ENCODE measurements around the gene M1AP. TPM values are rescaled to one million over a fixed set of nuclear protein-coding genes. Genes with fewer than 3 reads are reported as not detected.
A peak's percentile ranks its signal among the peaks of the same experiment; 100 is the strongest.

M1AP gene
- total RNA-seq, 4 donors from 2014 or later: 0.20 TPM; not detected in 3

DNA sequence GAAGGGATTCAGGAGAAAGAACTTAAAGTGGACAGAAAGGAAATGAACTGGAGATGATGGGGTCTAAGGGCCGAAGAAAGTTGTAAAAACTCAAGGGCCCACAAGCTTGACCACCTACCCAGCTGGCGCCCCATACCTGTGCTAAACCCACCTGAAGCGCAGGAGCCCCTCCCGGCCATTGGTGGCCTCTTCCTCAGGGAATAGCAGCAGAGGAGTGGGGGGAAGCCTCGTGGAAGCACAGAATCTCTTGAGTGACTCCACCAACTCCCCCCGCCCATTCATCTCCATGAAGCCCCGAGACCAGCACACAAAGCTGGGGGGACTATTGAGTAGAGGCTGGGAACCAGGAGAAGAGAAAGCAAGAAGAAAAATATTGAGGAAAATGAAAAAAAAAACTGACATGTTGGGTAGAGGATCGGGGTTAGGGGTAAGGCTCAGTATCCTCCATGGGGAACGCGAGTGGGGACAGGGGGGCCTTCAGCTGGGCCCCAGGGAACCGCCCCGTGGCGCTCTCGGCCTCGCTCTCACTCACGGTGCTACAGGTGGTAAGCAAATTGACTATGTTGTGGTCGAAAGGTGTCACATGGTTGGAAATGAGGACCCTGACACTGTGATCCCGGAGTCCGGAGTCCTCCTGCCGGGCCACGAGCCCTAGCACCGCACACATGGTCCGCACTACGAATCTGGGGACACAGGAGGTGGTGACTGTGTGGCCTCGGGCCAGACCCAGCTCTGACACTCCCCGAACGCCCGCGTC lies 119.4 kb downstream of the M1AP start:
- Histone ChIP-seq H3K36me3 (peaks cover 0 to 48% of the 10 kb centered on the region in 2 donors), H3K4me3 (peak overlapping the region; percentile 80 to 100 (median 93)), H3K9me3 (no peaks in the 10 kb centered on the region), H3K27ac (peak overlapping the region; percentile 84 to 94 (median 89)), H3K4me1 (peaks cover 19 to 28% of the 10 kb centered on the region in 2 donors), H3K27me3 (no peaks in the 10 kb centered on the region)
- ATAC-seq (peak; percentile 39 to 47), DNase-seq (peak in 1 of 2 donors; percentile 40)
- in situ Hi-C loops (cut with MboI; ENCODE audit: low sequenced_read_pairs in 4 of 4) (loop anchor here in 1 of 4 donors (25.0 kb wide), 1 partner anchor 1291 kb away; the partner anchor contains the start of genes CCT7 and PRADC1), intact Hi-C loops (cut with DNase I; ENCODE audit: low total_unique reads) (loop anchor here (1.0 to 10.0 kb wide), 5 partner anchors 21 to 791 kb away; partner anchors contain the start of genes CCDC142, HK2, INO80B and PCGF1)
- TF ChIP-seq, protein P1, sequence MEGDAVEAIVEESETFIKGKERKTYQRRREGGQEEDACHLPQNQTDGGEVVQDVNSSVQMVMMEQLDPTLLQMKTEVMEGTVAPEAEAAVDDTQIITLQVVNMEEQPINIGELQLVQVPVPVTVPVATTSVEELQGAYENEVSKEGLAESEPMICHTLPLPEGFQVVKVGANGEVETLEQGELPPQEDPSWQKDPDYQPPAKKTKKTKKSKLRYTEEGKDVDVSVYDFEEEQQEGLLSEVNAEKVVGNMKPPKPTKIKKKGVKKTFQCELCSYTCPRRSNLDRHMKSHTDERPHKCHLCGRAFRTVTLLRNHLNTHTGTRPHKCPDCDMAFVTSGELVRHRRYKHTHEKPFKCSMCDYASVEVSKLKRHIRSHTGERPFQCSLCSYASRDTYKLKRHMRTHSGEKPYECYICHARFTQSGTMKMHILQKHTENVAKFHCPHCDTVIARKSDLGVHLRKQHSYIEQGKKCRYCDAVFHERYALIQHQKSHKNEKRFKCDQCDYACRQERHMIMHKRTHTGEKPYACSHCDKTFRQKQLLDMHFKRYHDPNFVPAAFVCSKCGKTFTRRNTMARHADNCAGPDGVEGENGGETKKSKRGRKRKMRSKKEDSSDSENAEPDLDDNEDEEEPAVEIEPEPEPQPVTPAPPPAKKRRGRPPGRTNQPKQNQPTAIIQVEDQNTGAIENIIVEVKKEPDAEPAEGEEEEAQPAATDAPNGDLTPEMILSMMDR (IDR thresholded peaks at IDR 0.05 in 4 of 5, conservative IDR thresholded peaks at IDR 0.05 in 1 of 5): no peak
- TF ChIP-seq POLR2A (IDR thresholded peaks at IDR 0.05): no peak

DNA sequence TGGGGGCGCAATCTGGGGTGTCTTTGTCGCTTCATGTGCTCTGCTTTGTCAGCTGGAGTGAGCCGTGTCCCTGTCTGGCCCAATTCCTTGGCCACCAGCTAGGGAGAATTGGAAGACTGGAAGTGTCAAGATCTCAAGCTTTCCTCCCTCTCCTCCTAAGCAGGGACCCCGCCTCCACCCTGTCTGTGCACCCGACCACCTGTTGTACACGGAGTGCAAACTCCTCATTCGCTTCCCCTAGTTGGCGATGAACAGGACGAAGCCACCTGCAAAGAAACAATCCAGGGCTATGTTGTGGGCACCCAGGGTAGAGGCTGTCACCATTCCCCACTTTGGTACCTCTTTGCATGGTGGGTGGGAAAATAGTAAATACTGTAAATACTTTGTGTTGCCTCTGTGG lies 120.4 kb downstream of the M1AP start:
- no peaks in the 10 kb centered on the region for H3K9me3 ChIP-seq
- no peak for DNase-seq
- no peak for TF ChIP-seq POLR2A (IDR thresholded peaks at IDR 0.05)
- peak overlapping the region in 1 of 4 donors; percentile 7 for H3K4me3 ChIP-seq
- no peak for ATAC-seq
- peaks cover 19 to 28% of the 10 kb centered on the region in 2 donors for H3K4me1 ChIP-seq
- H3K27ac ChIP-seq: no peak overlapping the region
- intact Hi-C loops (cut with DNase I; ENCODE audit: low total_unique reads) (loop anchor here (10.0 kb wide), 1 partner anchor 307 kb away; the partner anchor contains the start of gene HK2), in situ Hi-C loops (cut with MboI; ENCODE audit: low sequenced_read_pairs in 4 of 4) (loop anchor here in 1 of 4 donors (25.0 kb wide), 1 partner anchor 1290 kb away; the partner anchor contains the start of genes CCT7 and PRADC1)
- H3K36me3 ChIP-seq: peaks cover 0 to 43% of the 10 kb centered on the region in 2 donors
- H3K27me3 ChIP-seq: no peaks in the 10 kb centered on the region

DNA sequence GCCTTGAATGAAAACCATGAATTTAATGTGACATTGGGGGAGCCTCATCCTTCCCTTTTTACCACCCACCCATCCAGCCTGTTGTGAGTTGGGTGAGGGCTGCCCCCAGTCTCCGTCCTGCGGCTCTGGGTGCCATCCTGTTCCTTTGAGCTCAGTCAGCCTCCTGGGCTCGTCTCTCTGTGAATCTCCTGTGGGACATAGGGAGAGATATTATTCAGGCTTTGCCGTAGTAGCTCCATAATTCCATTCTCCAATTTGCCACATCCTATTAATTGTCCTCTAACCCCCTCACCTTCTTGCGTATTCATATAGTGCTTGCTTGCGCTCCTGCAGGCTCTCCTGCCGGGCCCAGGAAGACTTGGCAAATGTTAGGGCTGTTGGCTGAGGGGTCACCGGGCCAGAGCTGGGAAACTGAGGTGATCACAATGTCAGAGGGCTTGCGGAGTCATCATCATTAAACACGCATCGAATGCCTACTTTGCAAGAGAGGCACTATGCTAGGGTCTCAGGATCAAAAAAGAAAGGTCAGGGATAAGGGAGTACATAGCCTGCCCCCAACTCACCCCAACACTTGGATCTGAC lies 121.4 kb downstream of the M1AP start:
- H3K27me3 ChIP-seq: no peaks in the 10 kb centered on the region
- ATAC-seq: no peak
- H3K36me3 ChIP-seq: peaks cover 0 to 33% of the 10 kb centered on the region in 2 donors
- in situ Hi-C loops (cut with MboI; ENCODE audit: low sequenced_read_pairs in 4 of 4): loop anchor here in 1 of 4 donors (25.0 kb wide), 1 partner anchor 1289 kb away; the partner anchor contains the start of genes CCT7 and PRADC1
- H3K4me1 ChIP-seq: peaks cover 19 to 28% of the 10 kb centered on the region in 2 donors
- no peak overlapping the region for H3K27ac ChIP-seq
- intact Hi-C loops (cut with DNase I; ENCODE audit: low total_unique reads): loop anchor here (10.0 kb wide), 1 partner anchor 308 kb away; the partner anchor contains the start of gene HK2
- no peak for DNase-seq
- TF ChIP-seq, protein P1 (IDR thresholded peaks at IDR 0.05 in 4 of 5, conservative IDR thresholded peaks at IDR 0.05 in 1 of 5): no peak
- TF ChIP-seq POLR2A (IDR thresholded peaks at IDR 0.05): no peak
- no peaks in the 10 kb centered on the region for H3K9me3 ChIP-seq
- H3K4me3 ChIP-seq: no peak overlapping the region

DNA sequence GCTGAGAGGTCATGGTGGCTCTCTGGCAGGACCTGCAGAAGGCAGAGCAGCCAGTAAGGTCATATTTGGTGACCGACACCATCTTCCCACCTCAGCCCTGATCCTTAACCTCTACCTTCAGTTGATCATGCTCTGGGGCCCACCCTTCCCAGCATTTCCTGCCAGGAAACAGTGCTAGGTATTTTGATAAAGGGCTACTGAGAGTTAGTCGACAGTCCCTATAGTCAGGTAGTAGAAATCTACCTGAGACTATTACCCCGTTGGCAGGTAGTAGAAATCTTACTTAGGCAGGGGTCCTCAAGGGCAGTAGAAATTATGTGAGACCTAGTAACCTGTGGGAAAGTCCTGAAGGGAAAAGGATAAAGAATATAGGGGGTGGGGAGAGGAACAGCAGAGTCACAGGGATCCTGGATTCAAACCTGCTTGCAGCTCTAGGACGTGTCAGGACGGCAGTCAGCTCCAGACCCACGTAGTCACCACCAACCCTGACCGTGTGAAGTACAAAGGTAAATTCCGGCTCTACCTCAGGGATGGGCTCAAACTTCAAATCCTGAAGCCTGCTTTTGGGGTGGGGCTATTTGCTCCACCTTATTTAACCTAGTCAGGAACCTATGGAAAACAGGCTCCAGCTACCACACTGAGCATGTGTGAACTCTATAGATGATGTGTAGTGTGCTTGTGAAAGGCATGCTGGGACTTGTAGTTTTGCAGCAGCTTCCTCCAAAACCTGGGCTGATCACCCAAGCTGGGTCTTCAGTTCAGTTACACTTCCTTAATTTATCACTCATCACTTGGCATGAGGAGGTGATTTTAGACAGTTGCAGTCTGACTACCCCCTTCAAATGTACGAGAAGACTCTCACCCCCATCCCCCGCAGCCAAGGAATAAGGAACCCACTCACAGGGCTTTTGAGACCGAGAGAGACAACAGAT lies 122.1 kb downstream of the M1AP start, which contains the start of gene DQX1:
Gene DQX1 (minus strand): TSS at position 515 of the 932 bp plus-strand sequence. CDS start 502 bp downstream, at position 13.
- intact Hi-C loops (cut with DNase I; ENCODE audit: low total_unique reads) (loop anchor here (10.0 kb wide), 1 partner anchor 309 kb away; the partner anchor contains the start of gene HK2), in situ Hi-C loops (cut with MboI; ENCODE audit: low sequenced_read_pairs in 4 of 4) (loop anchor here in 1 of 4 donors (25.0 kb wide), 1 partner anchor 1289 kb away; the partner anchor contains the start of genes CCT7 and PRADC1)
- ATAC-seq: no peak
- peaks cover 0 to under 1% (median 0%) of the 10 kb centered on the region in 3 donors for H3K27me3 ChIP-seq
- peaks cover 14 to 25% of the 10 kb centered on the region in 2 donors for H3K4me1 ChIP-seq
- no peak for DNase-seq
- H3K36me3 ChIP-seq: peaks cover 0 to 29% of the 10 kb centered on the region in 2 donors
- TF ChIP-seq, protein P1 (IDR thresholded peaks at IDR 0.05 in 4 of 5, conservative IDR thresholded peaks at IDR 0.05 in 1 of 5): no peak
- no peak for TF ChIP-seq POLR2A (IDR thresholded peaks at IDR 0.05)
- no peak within 1 kb of the TSS for H3K27ac ChIP-seq
- H3K9me3 ChIP-seq: no peaks in the 10 kb centered on the region
- no peak within 1 kb of the TSS for H3K4me3 ChIP-seq

Measured in gastrocnemius medialis (tissue), 4 donors.